ENCODE results near the gene PLEK2. TPM values are rescaled to one million over a fixed set of nuclear protein-coding genes. Genes with fewer than 3 reads are reported as not detected.
A peak's percentile ranks its signal among the peaks of the same experiment; 100 is the strongest.

Gene PLEK2
- total RNA-seq, 2 donors from 2014 or later, result 8.1 to 21.1 TPM

GRCh38 chr14:67432050-67432564 is 20.1 kb upstream of the PLEK2 start:
- H3K27ac ChIP-seq, result no peak overlapping the region
- intact Hi-C loops (cut with DNase I), result loop anchor here (10.0 kb wide), 1 partner anchor 263 kb away; the partner anchor contains the start of gene RDH11
- WGBS, result 22% methylated on average over 7 of the region's 7 CpGs

GRCh38 chr14:67429510-67430205 is 17.7 kb upstream of the PLEK2 start:
- intact Hi-C loops (cut with DNase I), result loop anchor here (2.0 to 10.0 kb wide), 2 partner anchors 85 to 265 kb away; partner anchors contain the start of gene RDH11
- no peak overlapping the region for H3K4me3 ChIP-seq
- TF ChIP-seq POLR2A (IDR thresholded peaks at IDR 0.05), result no peak
- no peaks in the 10 kb centered on the region for H3K9me3 ChIP-seq
- H3K36me3 ChIP-seq, result no peaks in the 10 kb centered on the region
- H3K27ac ChIP-seq, result no peak overlapping the region
- DNase-seq (ENCODE audit: low spot score), result no peak
- 68% methylated on average over 9 of the region's 9 CpGs for WGBS
- H3K27me3 ChIP-seq (replicated peaks; ENCODE audit: insufficient read depth), result no peaks in the 10 kb centered on the region
- H3K4me1 ChIP-seq (replicated peaks), result no peaks in the 10 kb centered on the region

More at GRCh38 chr14:67432050-67432564, 20.1 kb upstream of the PLEK2 start:
- Histone ChIP-seq H3K27me3 (replicated peaks; ENCODE audit: insufficient read depth) (no peaks in the 10 kb centered on the region), H3K9me3 (no peaks in the 10 kb centered on the region), H3K36me3 (no peaks in the 10 kb centered on the region), H3K4me3 (no peak overlapping the region), H3K4me1 (replicated peaks) (no peaks in the 10 kb centered on the region)
- TF ChIP-seq POLR2A (IDR thresholded peaks at IDR 0.05) (no peak), CTCF (IDR thresholded peaks at IDR 0.05) (no peak), POLR2AphosphoS5 (IDR thresholded peaks at IDR 0.05) (no peak)
- no peak for DNase-seq (ENCODE audit: low spot score)

GRCh38 chr14:67428501-67429031 is 16.6 kb upstream of the PLEK2 start:
- Histone ChIP-seq H3K4me3 (no peak overlapping the region), H3K27ac (no peak overlapping the region), H3K9me3 (no peaks in the 10 kb centered on the region), H3K27me3 (replicated peaks; ENCODE audit: insufficient read depth) (no peaks in the 10 kb centered on the region), H3K36me3 (no peaks in the 10 kb centered on the region), H3K4me1 (replicated peaks) (no peaks in the 10 kb centered on the region)
- 90% methylated on average over 7 of the region's 7 CpGs for whole genome bisulfite sequencing
- intact Hi-C loops (cut with DNase I), result loop anchor here (2.0 kb wide), 1 partner anchor 86 kb away; no protein-coding TSS in a partner anchor
- no peak for DNase-seq (ENCODE audit: low spot score)
- TF ChIP-seq POLR2AphosphoS5 (IDR thresholded peaks at IDR 0.05) (no peak), POLR2A (IDR thresholded peaks at IDR 0.05) (no peak), CTCF (IDR thresholded peaks at IDR 0.05) (no peak)

GRCh38 chr14:67426983-67427606 is 15.1 kb upstream of the PLEK2 start:
- no peaks in the 10 kb centered on the region for H3K27me3 ChIP-seq (replicated peaks; ENCODE audit: insufficient read depth)
- DNase-seq (ENCODE audit: low spot score), result peak; percentile 74
- H3K4me3 ChIP-seq, result no peak overlapping the region
- TF ChIP-seq POLR2AphosphoS5 (IDR thresholded peaks at IDR 0.05) (peak; percentile 37), CTCF (IDR thresholded peaks at IDR 0.05) (peak; percentile 64 to 89 (median 80)), POLR2A (IDR thresholded peaks at IDR 0.05) (no peak)
- no peaks in the 10 kb centered on the region for H3K4me1 ChIP-seq (replicated peaks)
- no peak overlapping the region for H3K27ac ChIP-seq
- H3K9me3 ChIP-seq, result no peaks in the 10 kb centered on the region
- 33% methylated on average over 30 of the region's 30 CpGs for WGBS
- intact Hi-C loops (cut with DNase I), result loop anchor here (1.0 kb wide), 1 partner anchor 144 kb away; no protein-coding TSS in a partner anchor
- no peaks in the 10 kb centered on the region for H3K36me3 ChIP-seq

GRCh38 chr14:67426161-67426560 is 14.2 kb upstream of the PLEK2 start:
- Histone ChIP-seq H3K4me3 (no peak overlapping the region), H3K27ac (no peak overlapping the region), H3K4me1 (replicated peaks) (no peaks in the 10 kb centered on the region), H3K36me3 (no peaks in the 10 kb centered on the region), H3K27me3 (replicated peaks; ENCODE audit: insufficient read depth) (no peaks in the 10 kb centered on the region), H3K9me3 (no peaks in the 10 kb centered on the region)
- intact Hi-C loops (cut with DNase I), result no loop called here
- TF ChIP-seq CTCF (IDR thresholded peaks at IDR 0.05) (no peak), POLR2A (IDR thresholded peaks at IDR 0.05) (no peak), POLR2AphosphoS5 (IDR thresholded peaks at IDR 0.05) (no peak)
- DNase-seq (ENCODE audit: low spot score), result no peak
- 71% methylated on average over 8 of the region's 8 CpGs for WGBS

Measured in prostate gland (tissue), 2 donors.